PC-3 (cell line): ENCODE measurements around the gene CBX5.

Experiments
- CTCF ChIP-seq: fragments of 300-600 bp; sonication (generic); conservative IDR thresholded peaks from 2 replicates; pipeline ENCODE4 v1.5.1; 2017; ENCODE audit warnings: antibody characterized with exemption, low read depth, mild to moderate bottlenecking, low read length
- EZH2 ChIP-seq: fragments of 300-600 bp; sonication (generic); IDR thresholded peaks from one replicate; pipeline ENCODE4 v1.6.1; 2017; ENCODE audit warnings: antibody characterized with exemption, mild to moderate bottlenecking, low read length; ENCODE audit not compliant: unreplicated experiment

DNA sequence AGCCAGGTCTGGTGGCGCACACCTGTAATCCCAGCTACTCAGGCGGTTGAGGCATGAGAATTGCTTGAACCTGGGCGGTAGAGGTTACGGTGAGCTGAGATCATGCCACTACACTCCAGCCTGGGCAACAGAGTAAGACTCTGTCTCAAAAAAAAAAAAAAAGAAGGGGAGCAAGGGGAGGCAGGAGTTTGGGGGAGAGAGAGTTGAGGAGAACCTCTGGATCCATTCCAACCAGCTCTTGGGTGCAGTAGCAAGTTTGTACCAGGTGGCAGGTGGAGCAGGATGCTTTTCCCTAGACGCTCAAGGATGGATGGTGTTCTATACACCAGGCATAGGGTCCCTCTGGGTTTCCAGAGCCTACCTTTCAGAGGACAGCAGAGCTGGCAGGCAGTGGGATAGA is 19.0 kb upstream of the CBX5 start:
- TF ChIP-seq EZH2 = no peak
- TF ChIP-seq CTCF = no peak
